Measurements from ENCODE around the gene TADA3. TPM values are rescaled to one million over a fixed set of nuclear protein-coding genes. Genes with fewer than 3 reads are reported as not detected.

TADA3 gene
- total RNA-seq, 2 experiments from 2014 or later, result 83.2 to 85.6 TPM

- ATAC-seq (no peak), DNase-seq (no peak)
- no peaks in the 10 kb centered on the region for H3K9me3 Mint-ChIP-seq (ENCODE audit: insufficient read depth)
- H3K4me3 Mint-ChIP-seq, result no peak overlapping the region
- CTCF ChIA-PET, result interaction anchor here (0.8 to 2.7 kb wide), 2 partner anchors 11 to 12 kb away, joined by 5 to 13 read pairs; partner anchors contain the start of gene OGG1
- peaks cover 49% of the 10 kb centered on the region for H3K4me1 Mint-ChIP-seq (ENCODE audit: low read depth)
- H3K27ac Mint-ChIP-seq, result no peak overlapping the region
- H3K36me3 Mint-ChIP-seq (ENCODE audit: low read depth), result peaks cover 82% of the 10 kb centered on the region
- POLR2A ChIA-PET, result interaction anchor here (2.8 kb wide), 1 partner anchor 10 kb away, joined by 15 read pairs; the partner anchor contains the start of gene OGG1
- H3K27me3 Mint-ChIP-seq (ENCODE audit: low read depth), result no peaks in the 10 kb centered on the region
These were observed 53.1 kb downstream of the TADA3 start for GRCh38 chr3:9739181-9739580.

GRCh38 chr3:9736831-9737230, 55.4 kb downstream of the TADA3 start:
- Mint-ChIP-seq H3K9me3 (ENCODE audit: insufficient read depth) (no peaks in the 10 kb centered on the region), H3K4me1 (ENCODE audit: low read depth) (peaks cover 58% of the 10 kb centered on the region), H3K27ac (peak overlapping the region; percentile 5), H3K36me3 (ENCODE audit: low read depth) (peaks cover 81% of the 10 kb centered on the region), H3K27me3 (ENCODE audit: low read depth) (no peaks in the 10 kb centered on the region), H3K4me3 (no peak overlapping the region)
- DNase-seq, result no peak
- no peak for ATAC-seq
- ChIA-PET CTCF (interaction anchor here (0.8 to 3.4 kb wide), 7 partner anchors 9 to 383 kb away, joined by 3 to 19 read pairs (median 3); partner anchors contain the start of gene OGG1), POLR2A (interaction anchor here (0.8 to 2.8 kb wide), 3 partner anchors 10 to 35 kb away, joined by 3 to 15 read pairs (median 3); partner anchors contain the start of gene OGG1)

DNA sequence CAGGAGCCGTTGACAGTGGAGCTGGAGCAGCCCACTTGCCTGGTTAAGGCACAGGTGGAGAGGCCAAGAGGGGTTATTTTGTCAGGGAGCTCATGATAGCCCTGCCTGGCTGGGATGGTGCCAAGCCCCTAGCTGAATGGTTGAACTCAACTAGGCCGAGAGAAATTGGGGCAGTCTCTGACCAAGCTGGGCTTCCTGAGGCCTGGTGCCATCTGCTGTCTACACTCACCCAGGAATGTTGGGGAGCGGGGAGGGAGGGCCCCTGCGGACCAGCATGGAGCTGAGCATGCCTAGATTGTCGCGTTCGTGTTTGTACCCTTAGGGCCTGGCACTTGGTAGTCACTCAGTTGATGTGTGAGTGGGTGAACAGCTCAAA, 59.5 kb downstream of the TADA3 start:
- ATAC-seq, result no peak
- Mint-ChIP-seq H3K4me3 (peak overlapping the region; percentile 99), H3K9me3 (ENCODE audit: insufficient read depth) (no peaks in the 10 kb centered on the region), H3K27me3 (ENCODE audit: low read depth) (no peaks in the 10 kb centered on the region), H3K4me1 (ENCODE audit: low read depth) (peaks cover 66% of the 10 kb centered on the region), H3K27ac (peak overlapping the region; percentile 94), H3K36me3 (ENCODE audit: low read depth) (peaks cover 46% of the 10 kb centered on the region)
- POLR2A ChIA-PET, result interaction anchor here (0.8 to 3.9 kb wide), 11 partner anchors 10 to 515 kb away, joined by 3 to 33 read pairs (median 5); partner anchors contain the start of genes ARPC4, CRELD1, MTMR14 and OGG1
- CTCF ChIA-PET, result interaction anchor here (0.9 to 2.5 kb wide), 10 partner anchors 10 to 200 kb away, joined by 3 to 8 read pairs (median 4); partner anchors contain the start of gene OGG1
- DNase-seq, result no peak

DNA sequence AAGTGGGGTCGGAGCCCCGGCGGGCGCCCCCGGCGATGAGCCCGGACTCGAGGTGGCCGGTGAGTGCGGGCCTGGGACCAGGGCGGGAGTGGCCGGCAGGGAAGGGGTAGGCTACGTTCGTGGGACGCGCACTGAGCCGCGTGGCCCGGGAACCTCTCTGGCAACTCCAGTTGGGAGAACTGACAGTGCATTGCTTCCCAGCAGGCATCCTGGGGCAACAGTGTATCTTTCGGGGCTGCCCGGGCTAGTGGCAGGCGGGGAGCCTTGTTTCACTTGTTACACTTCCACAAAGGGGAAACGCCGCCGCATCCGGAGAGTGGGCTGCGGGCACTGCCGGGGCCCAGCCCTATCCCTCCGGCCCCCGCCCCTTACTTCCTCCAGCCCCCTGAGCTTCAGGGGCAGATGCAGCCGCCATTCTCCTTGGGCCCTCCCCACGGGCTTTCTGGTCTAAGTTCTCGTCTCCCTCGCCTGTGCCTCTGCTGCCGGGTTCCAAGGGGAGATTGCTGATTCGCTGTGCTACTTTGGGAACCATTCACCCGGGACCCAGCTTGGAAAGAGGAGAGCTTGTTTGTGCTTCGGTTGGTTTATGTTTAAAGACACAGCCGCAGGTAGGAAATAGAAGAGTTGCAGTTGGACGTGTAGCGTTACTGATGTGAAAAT, 60.1 kb downstream of the TADA3 start:
- H3K9me3 Mint-ChIP-seq (ENCODE audit: insufficient read depth), result no peaks in the 10 kb centered on the region
- no peaks in the 10 kb centered on the region for H3K27me3 Mint-ChIP-seq (ENCODE audit: low read depth)
- ChIA-PET CTCF (interaction anchor here (0.9 to 2.5 kb wide), 12 partner anchors 10 to 201 kb away, joined by 3 to 8 read pairs (median 4); partner anchors contain the start of gene OGG1), POLR2A (interaction anchor here (1.1 to 3.9 kb wide), 10 partner anchors 12 to 516 kb away, joined by 3 to 33 read pairs (median 6); partner anchors contain the start of genes ARPC4, CRELD1, MTMR14 and OGG1)
- H3K36me3 Mint-ChIP-seq (ENCODE audit: low read depth), result peaks cover 46% of the 10 kb centered on the region
- peak; percentile 11 for ATAC-seq
- peak; percentile 84 for DNase-seq
- peak overlapping the region; percentile 94 for H3K27ac Mint-ChIP-seq
- peaks cover 67% of the 10 kb centered on the region for H3K4me1 Mint-ChIP-seq (ENCODE audit: low read depth)
- peak overlapping the region; percentile 99 for H3K4me3 Mint-ChIP-seq

DNA sequence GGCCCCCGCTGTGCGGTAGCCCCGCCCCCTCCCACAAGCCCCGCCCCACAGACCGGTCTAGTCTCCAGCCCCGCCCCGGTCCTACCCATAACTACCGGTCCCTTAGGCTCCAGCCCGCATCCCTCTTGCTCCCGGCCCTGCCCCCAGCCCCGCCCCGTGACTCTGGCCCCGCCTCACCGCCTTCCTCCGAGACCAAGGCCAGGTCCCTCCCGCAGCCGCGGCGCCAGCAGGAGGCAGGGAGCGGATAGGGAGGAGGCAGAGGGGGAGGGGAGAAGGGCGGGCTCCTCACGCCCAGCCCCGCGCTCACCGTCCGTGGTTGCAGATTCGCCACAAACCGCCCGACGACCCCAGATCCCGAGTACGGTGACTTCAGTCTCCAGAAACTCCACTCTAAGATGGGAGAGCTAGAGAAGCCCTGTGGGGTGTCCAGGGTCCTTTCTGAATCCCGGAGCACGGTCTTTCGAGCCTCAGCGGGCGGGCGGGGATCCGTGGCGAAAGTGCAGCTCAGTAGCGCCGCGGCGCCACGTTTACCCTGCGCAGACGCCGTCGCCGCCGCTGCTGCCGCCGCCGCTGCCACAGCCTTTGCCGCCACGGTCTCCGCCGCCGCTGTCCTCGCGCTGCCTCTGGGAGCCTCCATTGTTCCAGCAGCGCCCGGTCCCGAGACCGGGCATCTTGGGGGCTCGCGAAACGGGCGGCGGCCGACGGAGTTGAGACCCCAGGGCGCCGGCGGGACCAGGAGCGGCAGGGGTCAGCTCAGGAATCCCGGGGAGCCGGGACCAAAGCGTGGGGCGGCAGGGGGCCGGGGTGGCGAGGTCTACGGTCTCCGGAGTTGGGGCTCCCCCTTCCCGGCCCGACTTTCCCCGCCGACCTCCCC, 60.8 kb downstream of the TADA3 start, which contains the start of gene BRPF1:
Gene BRPF1, plus strand, starts transcription at position 530 of the 874 bp plus-strand sequence. CDS start 2,406 bp downstream, outside the sequence.
- Mint-ChIP-seq H3K27me3 (ENCODE audit: low read depth) (no peaks in the 10 kb centered on the region), H3K4me1 (ENCODE audit: low read depth) (peaks cover 67% of the 10 kb centered on the region), H3K4me3 (peak within 1 kb of the TSS; percentile 99), H3K9me3 (ENCODE audit: insufficient read depth) (no peaks in the 10 kb centered on the region), H3K27ac (peak within 1 kb of the TSS; percentile 97), H3K36me3 (ENCODE audit: low read depth) (peaks cover 39% of the 10 kb centered on the region)
- ChIA-PET POLR2A (interaction anchor here (0.9 to 3.9 kb wide), 9 partner anchors 13 to 369 kb away, joined by 3 to 33 read pairs (median 11); partner anchors contain the start of genes ARPC4, CRELD1, MTMR14 and OGG1), CTCF (interaction anchor here (1.2 to 2.5 kb wide), 6 partner anchors 12 to 378 kb away, joined by 4 to 8 read pairs (median 4); partner anchors contain the start of gene OGG1)
- DNase-seq, result peak; percentile 100
- peak; percentile 97 for ATAC-seq

DNA sequence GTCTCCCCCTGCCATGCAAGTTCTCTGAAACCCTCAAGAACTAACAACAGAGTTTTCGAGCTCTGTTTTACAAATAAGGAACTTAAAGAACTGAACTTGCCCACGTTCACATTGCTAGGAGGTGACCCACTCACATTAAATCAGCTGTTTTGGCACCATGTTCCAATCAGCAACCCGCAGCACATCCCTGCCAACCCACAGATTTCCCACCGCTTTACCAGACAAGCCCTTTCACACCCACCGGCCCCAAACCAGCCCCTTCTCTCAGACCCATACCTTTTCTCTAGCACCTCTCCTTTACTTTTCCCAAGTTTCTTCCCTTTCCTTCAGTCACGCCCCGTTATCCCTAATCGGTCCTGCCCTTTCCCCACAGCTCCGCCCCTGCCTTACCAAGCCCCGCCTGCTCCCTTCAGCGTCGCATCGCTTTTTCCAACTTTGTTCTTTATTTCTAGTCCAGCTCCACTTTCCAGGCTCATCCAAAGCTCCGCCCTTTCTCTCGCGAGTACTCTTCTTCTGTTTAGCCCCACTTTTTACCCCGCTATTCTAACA, 61.5 kb downstream of the TADA3 start:
- Mint-ChIP-seq H3K36me3 (ENCODE audit: low read depth) (peaks cover 36% of the 10 kb centered on the region), H3K4me1 (ENCODE audit: low read depth) (peaks cover 62% of the 10 kb centered on the region), H3K9me3 (ENCODE audit: insufficient read depth) (no peaks in the 10 kb centered on the region), H3K27me3 (ENCODE audit: low read depth) (no peaks in the 10 kb centered on the region), H3K4me3 (peak overlapping the region; percentile 90), H3K27ac (peak overlapping the region; percentile 97)
- ChIA-PET CTCF (interaction anchor here (1.0 to 2.5 kb wide), 7 partner anchors 13 to 377 kb away, joined by 3 to 8 read pairs (median 4); partner anchors contain the start of genes OGG1 and THUMPD3), POLR2A (interaction anchor here (0.9 to 3.9 kb wide), 7 partner anchors 18 to 368 kb away, joined by 3 to 33 read pairs (median 11); partner anchors contain the start of genes ARPC4, MTMR14, OGG1 and TADA3)
- peak; percentile 55 for ATAC-seq
- DNase-seq, result no peak

Other genes with a start within 250 kb of the TADA3 start
- gene LHFPL4, start 238.7 kb downstream of the TADA3 start, total RNA-seq, result not detected
- 10 to 100 TPM; 45.7 TPM for gene MTMR14, start 143.0 kb downstream of the TADA3 start, total RNA-seq
- gene CPNE9, start 88.6 kb downstream of the TADA3 start, total RNA-seq, result not detected
- gene BRPF1, start 60.7 kb downstream of the TADA3 start, total RNA-seq, result 10 to 100 TPM; 54.7 to 57.4 TPM
- 10 to 100 TPM; 36.9 to 37.7 TPM for gene OGG1, start 42.5 kb downstream of the TADA3 start, total RNA-seq
- 10 to 100 TPM; 33.5 to 35.7 TPM for gene CAMK1, start 22.5 kb downstream of the TADA3 start, total RNA-seq
- 100 to 1,000 TPM; 317 to 321 TPM for gene ARPC4, start 609 bp upstream of the TADA3 start, total RNA-seq
- gene TTLL3, start 17.8 kb upstream of the TADA3 start, total RNA-seq, result 10 to 100 TPM; 53.7 to 55.2 TPM
- 10 to 100 TPM; 48.4 to 49.7 TPM for gene RPUSD3, start 51.5 kb upstream of the TADA3 start, total RNA-seq
- gene CIDEC, start 87.8 kb upstream of the TADA3 start, total RNA-seq, result not detected
- 10 to 100 TPM; 30.2 to 31.0 TPM for gene JAGN1, start 98.1 kb upstream of the TADA3 start, total RNA-seq
- 1 to 10 TPM; 1.3 to 1.8 TPM for gene IL17RE, start 110.4 kb upstream of the TADA3 start, total RNA-seq
- gene IL17RC, start 124.6 kb upstream of the TADA3 start, total RNA-seq, result under 1 TPM; 0.42 to 0.55 TPM
- gene CRELD1, start 141.4 kb upstream of the TADA3 start, total RNA-seq, result 10 to 100 TPM; 10.1 to 10.9 TPM
- 1 to 10 TPM; 5.5 to 6.9 TPM for gene PRRT3, start 159.9 kb upstream of the TADA3 start, total RNA-seq
- 10 to 100 TPM; 49.0 to 53.4 TPM for gene EMC3, start 194.4 kb upstream of the TADA3 start, total RNA-seq
- gene FANCD2, start 234.0 kb upstream of the TADA3 start, total RNA-seq, result 10 to 100 TPM; 66.9 to 71.5 TPM